Right cardiac atrium (tissue), 5 donors: ENCODE results near the gene PTPRD. TPM values are rescaled to one million over a fixed set of nuclear protein-coding genes. Genes with fewer than 3 reads are reported as not detected.

ENCODE experiments used
- ATAC-seq, 2 donors: fragments of 200-7000 bp; cut with Tn5 transposase; one replicate each; pipeline versions ENCODE4 v1.8.0 to v1.9.1; 2020; ENCODE audit warnings: moderate library complexity in 2 of 2, mild to moderate bottlenecking in 1 of 2
- DNase-seq, 3 donors: peaks; one replicate each; pipeline ENCODE4 v3.0.0-alpha.2; 2020
- H3K27ac ChIP-seq: one replicate; pipeline ENCODE4 v1.5.1; 2013; ENCODE audit warnings: mild to moderate bottlenecking, low read length, control low read depth, moderate library complexity
- H3K27me3 ChIP-seq: one replicate; pipeline ENCODE4 v1.6.1; 2013; ENCODE audit not compliant: control insufficient read depth, insufficient read depth
- H3K4me1 ChIP-seq: one replicate; pipeline ENCODE4 v1.6.1; 2013; ENCODE audit warnings: low read length; ENCODE audit not compliant: control insufficient read depth, insufficient read depth
- H3K4me3 ChIP-seq: one replicate; pipeline ENCODE4 v1.5.1; 2013; ENCODE audit warnings: low read length, control low read depth
- H3K9me3 ChIP-seq: one replicate; pipeline ENCODE4 v1.6.1; 2013; ENCODE audit warnings: low read length; ENCODE audit not compliant: control insufficient read depth
- WGBS: extraction: QIAGEN DNeasy Blood & Tissue Kit; methylation state at CpG from one replicate; pipeline ENCODE4 v1.1.7; 2013; 5-methylcytosine and 5-hydroxymethylcytosine counted together
- intact Hi-C, 4 donors: fragments of 100-400 bp; cut with DNase I; formaldehyde crosslinking; loops; one replicate each; pipeline versions ENCODE4 v1.11.0 to v1.14.0; 2022 to 2023
- polyA plus RNA-seq: library from polyadenylated mRNA; stranded (reverse); fragments of 200-250 nt; gene quantifications from one replicate; pipeline ENCODE4 v1.2.3, GENCODE V29; 2013
- total RNA-seq, 4 donors: library from RNA; stranded (reverse); fragmentation: NEBNext Ultra II Directional; extraction: Animal tissue kit (Norgen Biotek cat#: 25700); gene quantifications; one replicate each; pipeline ENCODE4 v1.2.1, GENCODE V29; 2021
- donor health status: healthy with polysubstance abuse.
- donor health status: DM: no; HTN: yes; CAD: no.
- donor health status: DM: no; HTN: no; CAD: no.
- donor health status: DM: no; HTN: yes; CAD: no; lungs with severe emphysema.
- donor health status: DM: yes; HTN: yes; CAD: no.

PTPRD gene
- total and polyA plus RNA-seq, 5 donors = 1.3 to 11.8 (median 7.1) TPM

DNA sequence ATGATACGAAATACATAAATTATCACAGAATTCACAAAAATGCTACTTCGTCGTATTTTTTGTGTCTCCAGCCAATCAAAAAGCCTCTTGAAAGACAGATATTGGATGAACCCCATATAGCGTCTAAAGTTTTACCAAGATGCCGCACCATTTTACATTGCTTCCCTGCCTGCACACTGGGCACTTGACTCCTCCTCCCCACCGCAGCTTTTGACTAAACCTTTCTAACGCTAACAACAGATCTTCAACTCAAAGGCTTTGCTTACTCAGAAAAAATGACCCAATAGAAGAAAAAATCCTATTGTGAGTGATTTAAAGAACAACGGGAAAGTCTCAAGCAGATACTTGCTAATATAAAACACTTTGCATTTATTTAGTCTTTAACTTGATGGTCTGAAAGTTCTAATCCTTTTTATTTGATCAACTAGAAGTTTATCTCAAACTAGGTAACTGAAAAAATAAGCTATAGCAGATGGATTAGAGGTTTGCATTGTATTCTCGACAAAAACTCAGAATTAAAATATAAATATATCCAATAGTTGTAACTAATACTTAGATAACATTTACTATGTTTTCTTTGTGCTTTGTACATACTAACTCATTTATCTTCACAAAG lies 2204.1 kb downstream of the PTPRD start:
- Histone ChIP-seq H3K9me3 (no peaks in the 10 kb centered on the region), H3K27ac (no peak overlapping the region), H3K4me1 (no peaks in the 10 kb centered on the region), H3K27me3 (no peaks in the 10 kb centered on the region), H3K4me3 (no peak overlapping the region)
- ATAC-seq (no peak), DNase-seq (no peak)
- 73% methylated on average over 9 of the region's 9 CpGs for WGBS
- intact Hi-C loops = no loop called here

DNA sequence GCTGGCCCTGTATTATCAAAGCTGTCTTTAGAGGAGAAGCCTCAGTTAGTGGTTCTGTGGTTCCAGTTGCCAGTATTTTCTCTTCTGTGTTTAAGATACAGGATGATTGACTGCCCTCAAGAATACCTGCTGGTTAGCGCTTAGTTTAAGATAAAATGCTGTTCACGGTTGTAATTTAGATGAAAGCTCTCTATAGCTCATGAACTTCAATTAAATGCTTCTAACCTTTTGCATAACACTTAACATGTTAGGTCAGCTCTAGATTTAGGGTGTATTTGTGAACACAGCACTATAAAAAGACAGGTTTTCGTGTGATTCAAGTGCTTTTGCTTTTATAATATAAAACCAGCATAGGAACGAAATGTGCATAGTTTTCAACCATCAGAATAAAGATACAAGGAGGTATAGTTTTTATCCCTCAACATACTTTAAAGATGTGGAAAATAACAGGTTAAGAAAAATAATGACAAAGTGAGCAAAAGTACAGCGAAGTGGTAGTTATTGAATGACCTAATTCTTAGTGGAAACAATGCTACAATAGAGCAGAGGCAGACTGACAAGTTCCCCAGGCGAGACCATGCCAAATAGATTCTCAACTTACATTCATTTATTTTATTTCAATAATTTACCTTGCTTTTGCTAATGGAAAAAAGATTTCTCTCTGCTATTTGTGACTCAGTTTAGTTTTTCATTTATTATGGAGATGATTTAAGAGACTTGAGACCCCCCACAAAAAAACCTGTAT lies 2210.7 kb downstream of the PTPRD start:
- ATAC-seq = no peak
- WGBS = 74% methylated on average over 6 of the region's 6 CpGs
- intact Hi-C loops = no loop called here

DNA sequence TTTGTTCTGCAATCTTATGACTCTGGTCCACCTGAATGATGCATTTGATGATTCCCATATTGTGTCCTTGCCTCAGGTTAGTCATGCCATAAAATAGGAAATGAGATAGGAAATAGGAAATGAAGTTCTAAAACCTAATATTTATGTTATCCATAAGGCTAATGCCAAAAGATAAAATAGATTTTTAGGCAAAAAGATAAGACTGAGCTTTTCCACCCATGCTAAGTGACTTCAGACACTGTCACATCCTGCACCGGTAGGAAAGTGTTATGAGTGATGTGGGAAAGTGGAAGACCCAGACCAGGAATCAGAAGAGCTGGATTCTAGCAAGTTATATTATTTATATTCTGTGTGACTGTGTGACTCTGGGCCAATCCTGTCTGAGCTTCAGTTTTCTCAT lies 2212.4 kb downstream of the PTPRD start:
- Histone ChIP-seq H3K27me3 (no peaks in the 10 kb centered on the region), H3K4me1 (no peaks in the 10 kb centered on the region), H3K4me3 (no peak overlapping the region), H3K27ac (no peak overlapping the region), H3K9me3 (no peaks in the 10 kb centered on the region)
- ATAC-seq (no peak), DNase-seq (no peak)
- intact Hi-C loops = no loop called here
- 78% methylated on average over 1 of the region's 1 CpG for WGBS

More for the DNA sequence above, 2210.7 kb downstream of the PTPRD start:
- Histone ChIP-seq H3K27me3 (no peaks in the 10 kb centered on the region), H3K27ac (no peak overlapping the region), H3K4me3 (no peak overlapping the region), H3K4me1 (no peaks in the 10 kb centered on the region), H3K9me3 (no peaks in the 10 kb centered on the region)
- no peak for DNase-seq

DNA sequence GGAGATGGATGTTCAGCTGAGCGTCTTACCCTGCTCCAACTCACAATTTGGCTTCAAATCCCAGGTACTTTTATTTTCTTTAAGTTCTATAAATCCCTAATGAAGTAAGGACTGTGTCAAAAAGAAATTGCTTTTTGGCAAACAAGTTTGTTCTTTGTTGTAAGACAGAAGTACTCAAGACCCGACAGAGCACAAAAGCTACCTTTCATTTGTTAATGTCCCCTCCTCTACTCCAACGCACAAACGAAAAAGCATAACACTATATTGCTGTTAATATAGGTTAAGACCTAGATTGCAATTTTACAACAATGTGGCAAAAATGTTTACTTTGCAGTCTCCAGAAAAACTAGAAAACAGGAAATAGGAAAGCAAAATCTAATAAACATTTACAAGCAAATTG lies 2217.8 kb downstream of the PTPRD start:
- no peak overlapping the region for H3K27ac ChIP-seq
- no peaks in the 10 kb centered on the region for H3K27me3 ChIP-seq
- H3K4me1 ChIP-seq = no peaks in the 10 kb centered on the region
- WGBS = 81% methylated on average over 4 of the region's 4 CpGs
- H3K4me3 ChIP-seq = no peak overlapping the region
- ATAC-seq (no peak), DNase-seq (no peak)
- intact Hi-C loops = no loop called here
- H3K9me3 ChIP-seq = no peaks in the 10 kb centered on the region

DNA sequence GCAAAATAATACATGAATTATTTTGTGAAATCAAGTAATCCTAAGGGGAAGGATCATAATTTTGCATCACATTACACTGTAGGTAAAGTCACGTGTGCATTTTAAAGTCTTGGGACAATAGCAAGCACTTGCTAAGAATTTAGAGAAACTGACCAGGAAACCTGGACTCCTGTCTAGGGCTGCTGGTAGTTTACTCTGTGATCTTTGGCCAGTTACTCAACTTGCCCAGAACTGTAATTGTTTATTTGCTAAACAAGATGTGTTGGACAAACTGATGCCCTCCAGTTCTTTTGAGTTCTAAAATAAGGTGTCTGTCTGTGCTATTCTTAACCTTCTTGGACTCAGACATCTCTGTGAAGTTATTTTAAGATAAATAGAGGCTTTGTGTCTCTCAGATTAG lies 2218.5 kb downstream of the PTPRD start:
- no peaks in the 10 kb centered on the region for H3K9me3 ChIP-seq
- ATAC-seq (no peak), DNase-seq (no peak)
- no peaks in the 10 kb centered on the region for H3K4me1 ChIP-seq
- intact Hi-C loops = no loop called here
- H3K27me3 ChIP-seq = no peaks in the 10 kb centered on the region
- no peak overlapping the region for H3K4me3 ChIP-seq
- WGBS = 89% methylated on average over 1 of the region's 1 CpG
- H3K27ac ChIP-seq = no peak overlapping the region

DNA sequence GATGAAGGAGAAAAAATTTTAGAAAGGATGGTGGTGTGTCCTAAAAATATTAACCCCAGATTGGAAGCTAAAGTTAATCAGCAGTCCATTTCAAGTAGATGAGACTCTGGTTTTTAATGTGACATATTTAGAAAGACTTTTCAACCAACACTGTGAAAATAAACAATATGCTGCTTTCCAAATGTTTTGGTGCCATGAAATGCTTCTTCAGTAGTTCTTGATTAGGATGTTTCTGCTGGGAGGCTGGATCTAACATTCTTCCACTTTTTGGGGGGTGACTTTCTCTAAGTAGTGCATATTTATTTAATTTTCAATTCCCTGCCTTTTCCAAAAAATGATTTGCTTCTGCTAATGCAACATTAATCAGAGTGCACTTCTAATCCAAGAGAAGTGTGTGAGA lies 2219.9 kb downstream of the PTPRD start:
- H3K27me3 ChIP-seq = no peaks in the 10 kb centered on the region
- H3K4me1 ChIP-seq = no peaks in the 10 kb centered on the region
- no peak overlapping the region for H3K27ac ChIP-seq
- intact Hi-C loops = no loop called here
- DNase-seq (no peak), ATAC-seq (no peak)
- H3K9me3 ChIP-seq = no peaks in the 10 kb centered on the region
- no peak overlapping the region for H3K4me3 ChIP-seq

DNA sequence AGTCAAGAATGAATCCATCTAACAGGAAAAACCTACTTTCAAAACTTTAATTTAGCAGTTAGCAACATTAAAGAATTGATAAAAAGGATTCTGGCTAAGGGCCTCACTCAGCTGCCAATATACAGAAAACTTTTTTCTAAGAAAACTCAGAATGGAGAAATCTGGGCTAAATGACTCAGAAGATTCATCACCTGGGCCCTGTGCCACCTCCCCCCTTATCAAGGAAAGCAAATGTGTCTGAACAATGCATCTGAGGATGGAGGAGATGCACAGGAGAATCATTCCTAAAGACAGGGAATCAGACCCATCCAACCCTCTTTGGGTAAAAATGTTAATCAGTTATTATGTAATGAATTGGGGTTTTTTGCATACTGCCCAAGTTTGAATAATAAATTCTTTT lies 2221.2 kb downstream of the PTPRD start:
- Histone ChIP-seq H3K9me3 (no peaks in the 10 kb centered on the region), H3K4me3 (no peak overlapping the region), H3K27ac (no peak overlapping the region), H3K27me3 (no peaks in the 10 kb centered on the region), H3K4me1 (no peaks in the 10 kb centered on the region)
- DNase-seq = no peak
- intact Hi-C loops = no loop called here
- no peak for ATAC-seq

DNA sequence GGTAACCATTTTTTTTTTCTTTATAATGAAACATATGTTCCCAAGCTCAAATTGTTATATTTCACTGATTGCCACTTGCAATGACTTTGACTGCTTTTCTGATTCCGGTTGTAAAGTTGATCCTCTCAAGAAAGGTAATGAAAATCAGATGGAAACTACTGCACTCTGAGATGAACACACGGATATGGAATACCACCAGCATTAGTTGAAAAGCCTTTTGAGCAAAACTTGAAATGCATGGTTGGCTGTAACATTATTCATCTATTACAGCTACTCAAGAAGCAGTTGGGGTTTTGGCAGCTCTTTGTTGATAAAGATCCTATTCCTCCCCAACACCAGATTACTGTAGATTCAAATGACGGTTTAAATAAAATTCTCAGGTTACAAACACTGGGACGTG lies 2221.7 kb downstream of the PTPRD start:
- H3K4me3 ChIP-seq = no peak overlapping the region
- DNase-seq (no peak), ATAC-seq (no peak)
- no peak overlapping the region for H3K27ac ChIP-seq
- H3K9me3 ChIP-seq = no peaks in the 10 kb centered on the region
- H3K4me1 ChIP-seq = no peaks in the 10 kb centered on the region
- WGBS = 78% methylated on average over 4 of the region's 4 CpGs
- intact Hi-C loops = no loop called here
- no peaks in the 10 kb centered on the region for H3K27me3 ChIP-seq

DNA sequence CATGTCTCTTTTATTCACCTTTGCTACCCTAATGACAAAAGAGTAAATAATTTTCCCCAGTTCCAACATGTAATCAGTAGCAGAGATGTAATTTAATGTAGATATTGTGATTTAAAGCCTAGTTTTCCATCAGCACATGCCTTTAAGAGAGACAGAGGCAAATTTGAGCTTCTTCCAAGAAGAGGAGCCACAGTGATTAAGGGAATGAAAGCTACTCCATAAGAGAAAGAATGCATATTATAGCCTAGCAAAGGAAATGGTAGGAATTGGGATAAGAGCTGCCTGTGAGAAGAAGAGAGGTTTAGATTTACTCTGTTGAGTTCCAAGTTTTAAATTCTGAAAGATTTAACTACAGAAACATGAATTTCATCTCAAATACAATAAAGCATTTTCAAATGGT lies 2222.2 kb downstream of the PTPRD start:
- no peak overlapping the region for H3K4me3 ChIP-seq
- DNase-seq (no peak), ATAC-seq (no peak)
- H3K9me3 ChIP-seq = no peaks in the 10 kb centered on the region
- H3K27me3 ChIP-seq = no peaks in the 10 kb centered on the region
- intact Hi-C loops = no loop called here
- H3K4me1 ChIP-seq = no peaks in the 10 kb centered on the region
- H3K27ac ChIP-seq = no peak overlapping the region

DNA sequence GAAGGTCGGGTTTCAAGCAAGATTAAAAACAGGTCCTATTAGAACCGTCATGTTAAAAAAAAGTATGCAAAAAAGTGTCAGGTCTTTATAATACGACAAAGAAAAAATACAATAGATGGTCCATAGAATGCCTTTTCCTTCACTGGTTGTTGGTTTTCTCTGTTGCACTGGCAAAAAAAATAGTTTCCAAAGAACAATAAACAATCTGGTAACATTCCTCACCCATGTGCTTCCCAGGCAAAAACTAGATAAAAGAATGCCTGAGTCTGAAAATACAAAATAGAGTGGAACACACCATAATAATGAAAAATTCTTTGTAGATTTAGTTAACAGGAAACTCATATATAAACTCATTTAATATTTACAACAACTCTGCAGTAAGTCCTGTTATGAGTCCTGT lies 2223.3 kb downstream of the PTPRD start:
- intact Hi-C loops = no loop called here
- H3K27ac ChIP-seq = no peak overlapping the region
- H3K4me1 ChIP-seq = no peaks in the 10 kb centered on the region
- ATAC-seq (no peak), DNase-seq (no peak)
- no peaks in the 10 kb centered on the region for H3K27me3 ChIP-seq
- H3K9me3 ChIP-seq = no peaks in the 10 kb centered on the region
- H3K4me3 ChIP-seq = no peak overlapping the region
- WGBS = 84% methylated on average over 3 of the region's 3 CpGs

DNA sequence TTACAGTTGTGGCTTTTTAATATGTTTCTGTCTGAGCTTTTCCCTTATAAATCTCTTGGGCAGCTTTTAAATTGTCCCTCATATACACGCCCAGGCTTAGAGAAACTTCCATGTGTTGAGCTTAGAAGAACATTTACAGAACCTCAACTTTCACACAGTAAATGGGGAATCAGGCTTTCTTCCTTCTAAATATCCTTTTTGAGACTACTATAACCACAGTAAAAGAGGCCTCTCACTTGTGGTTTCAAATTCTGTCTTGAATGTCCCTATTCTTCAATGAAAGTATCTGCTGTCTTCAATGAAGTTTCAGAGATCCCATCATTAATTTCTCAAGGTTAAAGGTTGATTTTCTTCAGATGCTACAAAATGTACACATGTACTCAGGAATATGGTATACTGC lies 2224.7 kb downstream of the PTPRD start:
- WGBS = 83% methylated on average over 1 of the region's 1 CpG
- intact Hi-C loops = no loop called here
- H3K27me3 ChIP-seq = no peaks in the 10 kb centered on the region
- H3K4me3 ChIP-seq = no peak overlapping the region
- no peaks in the 10 kb centered on the region for H3K4me1 ChIP-seq
- H3K27ac ChIP-seq = no peak overlapping the region
- no peaks in the 10 kb centered on the region for H3K9me3 ChIP-seq
- ATAC-seq (no peak), DNase-seq (no peak)

DNA sequence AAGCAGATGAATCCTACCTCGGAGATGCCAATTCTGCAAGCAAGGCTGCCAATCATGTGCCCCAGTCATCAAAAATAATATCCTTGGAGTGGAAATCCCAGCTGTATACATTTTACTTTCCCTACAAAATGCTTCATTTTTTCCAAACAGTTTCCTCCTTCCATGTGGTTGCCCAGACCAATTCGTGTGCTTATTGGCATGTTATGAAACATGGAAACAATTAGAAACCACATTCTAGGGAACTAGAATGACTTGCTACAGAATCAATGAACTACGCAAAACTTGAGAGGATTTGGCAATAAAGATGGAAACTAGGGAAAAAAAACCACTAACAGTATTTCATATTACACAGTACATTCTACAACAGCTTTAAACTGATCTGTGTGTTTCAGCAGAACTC lies 2228.7 kb downstream of the PTPRD start:
- Histone ChIP-seq H3K27ac (no peak overlapping the region), H3K27me3 (no peaks in the 10 kb centered on the region), H3K4me3 (no peak overlapping the region), H3K4me1 (no peaks in the 10 kb centered on the region), H3K9me3 (no peaks in the 10 kb centered on the region)
- ATAC-seq = no peak
- intact Hi-C loops = no loop called here
- no peak for DNase-seq
- 79% methylated on average over 3 of the region's 3 CpGs for WGBS
